ENCODE measurements around the gene UGCG. TPM values are rescaled to one million over a fixed set of nuclear protein-coding genes. Genes with fewer than 3 reads are reported as not detected.

UGCG gene
- total and polyA plus RNA-seq, 12 donors, result 11.1 to 42.6 (median 13.6) TPM

DNA sequence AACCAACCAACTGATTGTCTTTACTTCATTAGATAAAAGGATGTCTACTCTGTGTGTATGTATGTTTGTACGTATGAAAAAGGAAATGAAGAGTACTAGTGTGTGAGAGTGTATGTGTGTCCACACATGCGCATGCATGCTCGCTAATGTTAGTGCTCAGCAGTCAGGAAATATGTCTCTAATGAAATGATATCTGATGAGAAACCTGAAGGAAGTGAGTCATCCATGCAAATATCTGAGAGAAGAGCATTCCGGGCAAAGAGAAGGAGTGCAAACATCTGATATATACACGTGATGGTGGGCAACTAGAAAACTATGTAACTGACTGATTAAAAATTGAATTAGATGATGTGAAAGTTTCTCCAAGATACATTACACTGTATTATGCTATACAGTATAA, 29.6 kb upstream of the UGCG start:
- intact Hi-C loops (cut with DNase I), result no loop called here
- Histone ChIP-seq H3K9me3 (peaks cover 0 to 8% (median 0%) of the 10 kb centered on the region in 11 donors), H3K27me3 (no peaks in the 10 kb centered on the region), H3K36me3 (no peaks in the 10 kb centered on the region), H3K4me1 (peaks cover 0 to 4% (median 0%) of the 10 kb centered on the region in 9 donors), H3K27ac (no peak overlapping the region), H3K4me3 (no peak overlapping the region)
- TF ChIP-seq, protein P1, sequence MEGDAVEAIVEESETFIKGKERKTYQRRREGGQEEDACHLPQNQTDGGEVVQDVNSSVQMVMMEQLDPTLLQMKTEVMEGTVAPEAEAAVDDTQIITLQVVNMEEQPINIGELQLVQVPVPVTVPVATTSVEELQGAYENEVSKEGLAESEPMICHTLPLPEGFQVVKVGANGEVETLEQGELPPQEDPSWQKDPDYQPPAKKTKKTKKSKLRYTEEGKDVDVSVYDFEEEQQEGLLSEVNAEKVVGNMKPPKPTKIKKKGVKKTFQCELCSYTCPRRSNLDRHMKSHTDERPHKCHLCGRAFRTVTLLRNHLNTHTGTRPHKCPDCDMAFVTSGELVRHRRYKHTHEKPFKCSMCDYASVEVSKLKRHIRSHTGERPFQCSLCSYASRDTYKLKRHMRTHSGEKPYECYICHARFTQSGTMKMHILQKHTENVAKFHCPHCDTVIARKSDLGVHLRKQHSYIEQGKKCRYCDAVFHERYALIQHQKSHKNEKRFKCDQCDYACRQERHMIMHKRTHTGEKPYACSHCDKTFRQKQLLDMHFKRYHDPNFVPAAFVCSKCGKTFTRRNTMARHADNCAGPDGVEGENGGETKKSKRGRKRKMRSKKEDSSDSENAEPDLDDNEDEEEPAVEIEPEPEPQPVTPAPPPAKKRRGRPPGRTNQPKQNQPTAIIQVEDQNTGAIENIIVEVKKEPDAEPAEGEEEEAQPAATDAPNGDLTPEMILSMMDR (IDR thresholded peaks at IDR 0.05), result no peak
- DNase-seq, result no peak
- no peak for ATAC-seq
- 47 to 66% methylated on average over 5 of the region's 5 CpGs for WGBS, 2 donors

DNA sequence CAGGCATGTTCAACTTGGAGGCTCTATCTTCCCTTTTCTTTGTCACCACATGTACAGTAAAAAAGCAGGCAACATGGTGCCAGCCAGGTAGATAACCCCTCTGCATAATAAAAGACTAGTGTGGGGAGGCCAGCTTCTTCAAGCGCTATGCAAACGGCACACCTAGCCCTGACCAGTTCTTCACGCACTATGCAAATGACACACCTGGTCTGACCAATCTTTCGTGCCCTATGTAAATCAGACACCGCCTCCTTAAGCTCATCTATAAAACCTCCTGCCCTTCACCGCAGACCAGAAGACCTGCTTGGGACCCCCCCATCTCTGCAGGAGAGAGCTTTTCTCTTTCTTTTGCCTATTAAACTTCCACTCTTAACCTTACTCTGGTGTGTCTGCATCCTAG, 28.1 kb upstream of the UGCG start:
- Histone ChIP-seq H3K27me3 (no peaks in the 10 kb centered on the region), H3K27ac (no peak overlapping the region), H3K4me3 (no peak overlapping the region), H3K4me1 (peaks cover 0 to 4% (median 0%) of the 10 kb centered on the region in 9 donors), H3K36me3 (no peaks in the 10 kb centered on the region), H3K9me3 (peaks cover 0 to 5% (median 0%) of the 10 kb centered on the region in 11 donors)
- ATAC-seq (no peak), DNase-seq (no peak)
- WGBS, 2 donors, result 86 to 97% methylated on average over 6 of the region's 6 CpGs
- TF ChIP-seq, protein P1 (IDR thresholded peaks at IDR 0.05), result no peak
- intact Hi-C loops (cut with DNase I), result no loop called here

DNA sequence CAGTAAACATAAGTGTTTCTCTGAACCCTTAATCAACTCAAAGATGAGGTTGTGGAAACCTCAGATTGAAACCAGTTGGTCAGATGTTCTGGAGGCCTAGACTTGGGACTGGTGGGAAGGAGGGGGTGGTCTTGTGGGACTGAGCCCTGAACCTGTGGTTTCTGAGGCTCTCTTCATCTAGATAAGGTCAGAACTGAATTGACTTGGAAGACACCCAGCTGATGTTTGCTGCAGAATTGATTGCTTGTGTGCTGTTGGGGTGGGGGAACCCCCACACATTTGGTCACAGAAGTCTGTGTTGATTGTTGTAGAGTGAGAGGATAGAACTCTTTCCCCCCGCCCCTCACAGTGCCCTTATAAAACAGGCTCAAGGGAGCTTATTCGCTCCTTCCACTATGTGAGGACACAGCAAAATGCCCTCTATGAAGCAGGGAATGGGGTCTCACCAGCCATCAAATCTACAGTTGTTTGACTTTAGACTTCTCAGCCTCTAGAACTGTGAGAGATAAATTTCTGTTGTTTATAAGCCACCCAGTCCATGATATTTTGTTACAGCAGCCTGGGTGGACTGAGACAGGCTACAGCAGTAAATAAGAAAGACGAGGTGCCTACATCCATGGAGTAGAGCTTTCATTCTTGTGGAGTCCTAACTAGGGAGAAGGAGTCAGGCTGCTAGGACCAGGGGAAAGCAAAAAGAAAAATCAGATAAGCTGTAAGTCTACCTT, 25.7 kb upstream of the UGCG start:
- Histone ChIP-seq H3K27me3 (no peaks in the 10 kb centered on the region), H3K9me3 (peaks cover 0 to 5% (median 0%) of the 10 kb centered on the region in 11 donors), H3K27ac (no peak overlapping the region), H3K4me1 (peaks cover 0 to 4% (median 0%) of the 10 kb centered on the region in 9 donors), H3K4me3 (no peak overlapping the region), H3K36me3 (no peaks in the 10 kb centered on the region)
- intact Hi-C loops (cut with DNase I), result no loop called here
- no peak for ATAC-seq
- no peak for DNase-seq
- WGBS, 2 donors, result 88 to 96% methylated on average over 3 of the region's 3 CpGs
- TF ChIP-seq, protein P1 (IDR thresholded peaks at IDR 0.05), result no peak

DNA sequence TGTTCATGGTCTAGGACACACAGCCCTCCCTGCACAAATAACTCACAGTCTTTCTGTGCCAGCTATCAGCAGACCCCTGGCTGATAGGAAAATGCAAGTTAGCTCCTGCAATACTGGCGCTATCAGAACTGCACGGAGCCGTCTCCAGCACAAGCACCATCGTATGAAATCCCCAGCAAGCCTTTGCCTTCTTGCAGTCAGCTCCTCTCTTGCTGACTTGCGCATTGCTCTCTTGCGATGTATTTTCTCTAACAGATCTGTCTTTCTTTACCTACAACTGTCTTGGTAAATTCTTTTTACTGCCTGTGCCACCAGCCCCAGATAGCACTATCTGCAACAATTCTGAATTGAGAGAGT, 25.1 kb upstream of the UGCG start:
- intact Hi-C loops (cut with DNase I), result no loop called here
- H3K4me1 ChIP-seq, result peaks cover 0 to 4% (median 0%) of the 10 kb centered on the region in 9 donors
- peaks cover 0 to 5% (median 0%) of the 10 kb centered on the region in 11 donors for H3K9me3 ChIP-seq
- no peak overlapping the region for H3K27ac ChIP-seq
- TF ChIP-seq, protein P1 (IDR thresholded peaks at IDR 0.05), result no peak
- no peaks in the 10 kb centered on the region for H3K36me3 ChIP-seq
- H3K4me3 ChIP-seq, result no peak overlapping the region
- 35 to 53% methylated on average over 6 of the region's 6 CpGs for whole genome bisulfite sequencing, 2 donors
- ATAC-seq (no peak), DNase-seq (no peak)
- no peaks in the 10 kb centered on the region for H3K27me3 ChIP-seq

Measured in heart right ventricle (tissue), 16 donors.